Thymus (tissue), 11 donors: ENCODE data around the gene PSMG4. TPM values are rescaled to one million over a fixed set of nuclear protein-coding genes. Genes with fewer than 3 reads are reported as not detected.
A peak's percentile ranks its signal among the peaks of the same experiment; 100 is the strongest.

Experiments
- DNase-seq, 9 donors: peaks; one replicate each; pipeline ENCODE4 v3.0.0-alpha.2; 2013; ENCODE audit warnings: low spot score in 9 of 9, low read depth in 6 of 9, missing footprints in 1 of 9
- H3K27ac ChIP-seq, 2 donors: one replicate each; pipeline ENCODE4 v1.5.1; 2013; ENCODE audit warnings: control low read depth in 1 of 2, low read depth in 1 of 2, low read length in 1 of 2, mild to moderate bottlenecking in 1 of 2, moderate library complexity in 1 of 2
- H3K27me3 ChIP-seq, 2 donors: one replicate each; pipeline ENCODE4 v1.5.1; 2013; ENCODE audit warnings: low read length in 1 of 2; ENCODE audit not compliant: control insufficient read depth in 2 of 2, insufficient read depth in 1 of 2
- H3K36me3 ChIP-seq, 2 donors: one replicate each; pipeline ENCODE4 v1.5.1; 2013; ENCODE audit warnings: low read length in 1 of 2, mild to moderate bottlenecking in 1 of 2, moderate library complexity in 1 of 2; ENCODE audit not compliant: control insufficient read depth in 2 of 2, insufficient read depth in 2 of 2
- H3K4me1 ChIP-seq, 2 donors: one replicate each; pipeline ENCODE4 v1.5.1; 2013; ENCODE audit warnings: low read length in 2 of 2; ENCODE audit not compliant: control insufficient read depth in 2 of 2, insufficient read depth in 2 of 2
- H3K4me3 ChIP-seq, 2 donors: one replicate each; pipeline ENCODE4 v1.5.1; 2013; ENCODE audit warnings: low read length in 2 of 2, control low read depth in 1 of 2, mild to moderate bottlenecking in 1 of 2
- H3K9me3 ChIP-seq, 2 donors: one replicate each; pipeline ENCODE4 v1.5.1; 2013; ENCODE audit warnings: low read length in 1 of 2, mild to moderate bottlenecking in 1 of 2; ENCODE audit not compliant: control insufficient read depth in 2 of 2, insufficient read depth in 1 of 2
- WGBS: extraction: QIAGEN DNeasy Blood & Tissue Kit; methylation state at CpG from one replicate; pipeline ENCODE4 v1.1.7; 2013; 5-methylcytosine and 5-hydroxymethylcytosine counted together
- polyA plus RNA-seq: library from polyadenylated mRNA; stranded (reverse); fragments of 200-250 nt; gene quantifications from one replicate; pipeline ENCODE4 v1.2.3, GENCODE V29; 2013
- total RNA-seq: library from RNA; stranded (reverse); fragments of 120-200 nt; gene quantifications from one replicate; pipeline ENCODE4 v1.2.4, GENCODE V29; 2013
- donor health status: healthy.

PSMG4 gene
- total and polyA plus RNA-seq, 2 donors: 24.9 to 27.1 TPM

GRCh38 chr6:3287976-3288707, 29.4 kb downstream of the PSMG4 start:
- no peaks in the 10 kb centered on the region for H3K4me1 ChIP-seq
- no peaks in the 10 kb centered on the region for H3K27me3 ChIP-seq
- no peaks in the 10 kb centered on the region for H3K9me3 ChIP-seq
- no peak for DNase-seq
- H3K36me3 ChIP-seq: peaks cover 0 to 5% of the 10 kb centered on the region in 2 donors
- H3K4me3 ChIP-seq: no peak overlapping the region
- 91% methylated on average over 17 of the region's 17 CpGs for WGBS
- no peak overlapping the region for H3K27ac ChIP-seq

GRCh38 chr6:3288711-3289663, 30.2 kb downstream of the PSMG4 start:
- no peaks in the 10 kb centered on the region for H3K9me3 ChIP-seq
- H3K36me3 ChIP-seq: peaks cover 0 to under 1% of the 10 kb centered on the region in 2 donors
- no peak for DNase-seq
- H3K4me1 ChIP-seq: no peaks in the 10 kb centered on the region
- WGBS: 94% methylated on average over 21 of the region's 21 CpGs
- no peak overlapping the region for H3K27ac ChIP-seq
- H3K27me3 ChIP-seq: no peaks in the 10 kb centered on the region
- H3K4me3 ChIP-seq: no peak overlapping the region

GRCh38 chr6:3289664-3290055, 30.9 kb downstream of the PSMG4 start:
- Histone ChIP-seq H3K36me3 (no peaks in the 10 kb centered on the region), H3K27ac (no peak overlapping the region), H3K27me3 (no peaks in the 10 kb centered on the region), H3K9me3 (no peaks in the 10 kb centered on the region), H3K4me3 (no peak overlapping the region), H3K4me1 (no peaks in the 10 kb centered on the region)
- 94% methylated on average over 7 of the region's 7 CpGs for WGBS
- no peak for DNase-seq

- WGBS: 95% methylated on average over 15 of the region's 15 CpGs
- peak overlapping the region in 1 of 2 donors; percentile 18 for H3K27ac ChIP-seq
- no peaks in the 10 kb centered on the region for H3K27me3 ChIP-seq
- H3K4me1 ChIP-seq: no peaks in the 10 kb centered on the region
- H3K4me3 ChIP-seq: no peak overlapping the region
- DNase-seq: no peak
- H3K9me3 ChIP-seq: no peaks in the 10 kb centered on the region
- H3K36me3 ChIP-seq: no peaks in the 10 kb centered on the region
These were observed 31.6 kb downstream of the PSMG4 start for GRCh38 chr6:3290149-3290930.

- Histone ChIP-seq H3K9me3 (no peaks in the 10 kb centered on the region), H3K27ac (no peak overlapping the region), H3K36me3 (no peaks in the 10 kb centered on the region), H3K4me3 (no peak overlapping the region), H3K27me3 (no peaks in the 10 kb centered on the region), H3K4me1 (no peaks in the 10 kb centered on the region)
- 83% methylated on average over 11 of the region's 11 CpGs for WGBS
- DNase-seq: no peak
These were observed 32.1 kb downstream of the PSMG4 start for GRCh38 chr6:3290931-3291211.

- H3K36me3 ChIP-seq: no peaks in the 10 kb centered on the region
- WGBS: 97% methylated on average over 4 of the region's 4 CpGs
- H3K27ac ChIP-seq: no peak overlapping the region
- H3K27me3 ChIP-seq: no peaks in the 10 kb centered on the region
- no peak overlapping the region for H3K4me3 ChIP-seq
- no peak for DNase-seq
- H3K9me3 ChIP-seq: no peaks in the 10 kb centered on the region
- no peaks in the 10 kb centered on the region for H3K4me1 ChIP-seq
These were observed 32.6 kb downstream of the PSMG4 start for GRCh38 chr6:3291346-3291745.

GRCh38 chr6:3291987-3292386, 33.2 kb downstream of the PSMG4 start:
- H3K27ac ChIP-seq: no peak overlapping the region
- WGBS: 95% methylated on average over 7 of the region's 7 CpGs
- DNase-seq: no peak

GRCh38 chr6:3292431-3293197, 33.9 kb downstream of the PSMG4 start:
- 95% methylated on average over 32 of the region's 32 CpGs for WGBS
- Histone ChIP-seq H3K9me3 (no peaks in the 10 kb centered on the region), H3K4me1 (no peaks in the 10 kb centered on the region), H3K36me3 (no peaks in the 10 kb centered on the region), H3K4me3 (no peak overlapping the region), H3K27me3 (no peaks in the 10 kb centered on the region), H3K27ac (no peak overlapping the region)
- no peak for DNase-seq

More at GRCh38 chr6:3291987-3292386, 33.2 kb downstream of the PSMG4 start:
- H3K4me1 ChIP-seq: no peaks in the 10 kb centered on the region
- H3K9me3 ChIP-seq: no peaks in the 10 kb centered on the region
- no peaks in the 10 kb centered on the region for H3K27me3 ChIP-seq
- H3K4me3 ChIP-seq: no peak overlapping the region
- no peaks in the 10 kb centered on the region for H3K36me3 ChIP-seq
